Measurements from ENCODE around the gene RIN1.

GRCh38 chr11:66337103-66337899, 1.1 kb upstream of the RIN1 start:
- TF ChIP-seq CTCF (IDR thresholded peaks at IDR 0.05): no peak
- no peak for TF ChIP-seq POLR2A (IDR thresholded peaks at IDR 0.05)
